GM23338 (cell line): ENCODE results near the gene RNF13. TPM values are rescaled to one million over a fixed set of nuclear protein-coding genes. Genes with fewer than 3 reads are reported as not detected.

Source experiments
- ATAC-seq: fragments of 200-7000 bp; cut with Tn5 transposase; 3 replicates; pipeline ENCODE4 v1.9.1; 2020
- DNase-seq: peaks from one replicate; pipeline ENCODE4 v3.0.0-alpha.2; 2015; ENCODE audit warnings: low spot score
- H2AFZ ChIP-seq: fragments of 200-600 bp; sonication (generic); 2 replicates; pipeline ENCODE4 v1.8.0; 2016; ENCODE audit warnings: antibody characterized with exemption, mild to moderate bottlenecking, moderate library complexity
- H3F3A ChIP-seq: fragments of 200-600 bp; sonication (generic); replicated peaks from 2 replicates; pipeline ENCODE4 v1.8.0; 2017; ENCODE audit warnings: antibody characterized with exemption, mixed run types, low read depth
- H3K27ac ChIP-seq: fragments of 200-600 bp; sonication (generic); 2 replicates; pipeline ENCODE4 v1.6.1; 2016; ENCODE audit warnings: low read depth
- H3K27me3 ChIP-seq: fragments of 200-600 bp; sonication (generic); 2 replicates; pipeline ENCODE4 v1.8.0; 2016; ENCODE audit warnings: mild to moderate bottlenecking, mixed run types, moderate library complexity; ENCODE audit not compliant: insufficient read depth
- H3K36me3 ChIP-seq: fragments of 200-600 bp; sonication (generic); 2 replicates; pipeline ENCODE4 v1.8.0; 2016; ENCODE audit warnings: mild to moderate bottlenecking; ENCODE audit not compliant: insufficient read depth
- H3K4me1 ChIP-seq: fragments of 200-600 bp; sonication (generic); 2 replicates; pipeline ENCODE4 v1.8.0; 2016; ENCODE audit warnings: mild to moderate bottlenecking, moderate library complexity; ENCODE audit not compliant: insufficient read depth
- H3K4me2 ChIP-seq: fragments of 200-600 bp; sonication (generic); 2 replicates; pipeline ENCODE4 v1.7.1; 2017; ENCODE audit warnings: mixed run types
- H3K4me3 ChIP-seq: fragments of 200-600 bp; sonication (generic); 2 replicates; pipeline ENCODE4 v1.6.1; 2016; ENCODE audit warnings: mixed run types
- H3K79me2 ChIP-seq: fragments of 200-600 bp; sonication (generic); replicated peaks from 2 replicates; pipeline ENCODE4 v1.8.0; 2017; ENCODE audit warnings: mild to moderate bottlenecking; ENCODE audit not compliant: insufficient read depth
- H3K9me2 ChIP-seq: fragments of 200-600 bp; sonication (generic); 2 replicates; pipeline ENCODE4 v1.8.0; 2017; ENCODE audit not compliant: insufficient read depth
- H4K20me1 ChIP-seq: fragments of 200-600 bp; sonication (generic); replicated peaks from 2 replicates; pipeline ENCODE4 v1.8.0; 2017; ENCODE audit warnings: mild to moderate bottlenecking; ENCODE audit not compliant: insufficient read depth
- H3K27ac Mint-ChIP-seq: 2 replicates; pipeline ENCODE4 v1.8.0; 2020; ENCODE audit warnings: inconsistent platforms, mild to moderate bottlenecking, moderate library complexity, mixed read lengths
- H3K27me3 Mint-ChIP-seq: 3 replicates; pipeline ENCODE4 v1.8.0; 2022; ENCODE audit warnings: low read depth, mild to moderate bottlenecking, moderate library complexity, mixed read lengths, inconsistent platforms; ENCODE audit not compliant: insufficient read depth, poor library complexity
- H3K36me3 Mint-ChIP-seq: 3 replicates; pipeline ENCODE4 v1.8.0; 2021; ENCODE audit warnings: low read depth, mild to moderate bottlenecking, inconsistent platforms, moderate library complexity, mixed read lengths
- H3K4me1 Mint-ChIP-seq: 3 replicates; pipeline ENCODE4 v1.8.0; 2020; ENCODE audit warnings: mild to moderate bottlenecking, inconsistent platforms, mixed read lengths
- H3K4me3 Mint-ChIP-seq: 3 replicates; pipeline ENCODE4 v1.8.0; 2021; ENCODE audit warnings: moderate library complexity, mild to moderate bottlenecking, inconsistent platforms, mixed read lengths
- H3K9me3 Mint-ChIP-seq: 3 replicates; pipeline ENCODE4 v1.8.0; 2020; ENCODE audit warnings: moderate library complexity, mild to moderate bottlenecking, inconsistent platforms, mixed read lengths
- CREB1 ChIP-seq: fragments of 250-450 bp; sonication (Bioruptor Pico); IDR thresholded peaks from 2 replicates; pipeline ENCODE4 v1.5.0; 2020; ENCODE audit warnings: low read depth, mild to moderate bottlenecking, moderate library complexity
- EZH2 ChIP-seq: fragments of 200-600 bp; sonication (generic); IDR thresholded peaks from one replicate; pipeline ENCODE4 v1.8.0; 2017; ENCODE audit warnings: antibody characterized with exemption, mild to moderate bottlenecking, low read depth; ENCODE audit not compliant: unreplicated experiment
- EZH2phosphoT487 ChIP-seq: fragments of 200-600 bp; sonication (generic); IDR thresholded peaks from one replicate; pipeline ENCODE4 v1.8.1; 2018; ENCODE audit warnings: antibody characterized with exemption; ENCODE audit not compliant: unreplicated experiment
- JUNB ChIP-seq: IDR thresholded peaks from one replicate; pipeline ENCODE4 v1.6.1; 2016; ENCODE audit warnings: antibody characterized with exemption; ENCODE audit not compliant: unreplicated experiment
- NANOG ChIP-seq: IDR thresholded peaks from 2 replicates; pipeline ENCODE4 v1.6.1; 2016; ENCODE audit warnings: antibody characterized with exemption, borderline replicate concordance
- STAT1 ChIP-seq: IDR thresholded peaks from one replicate; pipeline ENCODE4 v1.6.1; 2016; ENCODE audit warnings: antibody characterized with exemption; ENCODE audit not compliant: unreplicated experiment
- ZNF114 ChIP-seq: fragments of 250-450 bp; sonication (Bioruptor Pico); IDR thresholded peaks from 2 replicates; pipeline ENCODE4 v1.5.0; 2020; ENCODE audit warnings: mild to moderate bottlenecking, moderate library complexity
- ZNF331 ChIP-seq: fragments of 250-450 bp; sonication (Bioruptor Pico); IDR thresholded peaks from 2 replicates; pipeline ENCODE4 v1.5.0; 2020; ENCODE audit warnings: low read depth, mild to moderate bottlenecking, moderate library complexity
- polyA plus RNA-seq: library from polyadenylated mRNA; unstranded; fragments of >200 nt; fragmentation: Nextera tagmentation; extraction: Ambion mirVana; gene quantifications from 2 replicates; pipeline ENCODE4 v1.2.1, GENCODE V29; 2016
- total RNA-seq: library from RNA; depleted of rRNA; stranded (reverse); fragments of >200 nt; shearing (Covaris generic); gene quantifications from 2 replicates; pipeline ENCODE4 v1.2.3, GENCODE V29; 2014
- TF ChIP-seq, protein P1 (sequence below): IDR thresholded peaks from one replicate; pipeline ENCODE4 v1.6.1; 2018; ENCODE audit warnings: antibody characterized with exemption; ENCODE audit not compliant: unreplicated experiment
- TF ChIP-seq, protein P2 (sequence below): IDR thresholded peaks from 2 replicates; pipeline ENCODE4 v1.6.1; 2016; ENCODE audit warnings: antibody characterized with exemption
- TF ChIP-seq, protein P3 (sequence below), 2 experiments: fragments of 200-600 bp in 1 of 2; sonication (generic) in 1 of 2; conservative IDR thresholded peaks; 2 replicates each; pipeline versions ENCODE4 v1.5.1 to v1.6.1; 2016 to 2017; ENCODE audit warnings: antibody characterized with exemption in 2 of 2, low read depth in 2 of 2, mild to moderate bottlenecking in 2 of 2, moderate library complexity in 1 of 2

Gene RNF13
- total and polyA plus RNA-seq, 2 experiments from 2014 or later: 46.3 to 101 TPM

DNA sequence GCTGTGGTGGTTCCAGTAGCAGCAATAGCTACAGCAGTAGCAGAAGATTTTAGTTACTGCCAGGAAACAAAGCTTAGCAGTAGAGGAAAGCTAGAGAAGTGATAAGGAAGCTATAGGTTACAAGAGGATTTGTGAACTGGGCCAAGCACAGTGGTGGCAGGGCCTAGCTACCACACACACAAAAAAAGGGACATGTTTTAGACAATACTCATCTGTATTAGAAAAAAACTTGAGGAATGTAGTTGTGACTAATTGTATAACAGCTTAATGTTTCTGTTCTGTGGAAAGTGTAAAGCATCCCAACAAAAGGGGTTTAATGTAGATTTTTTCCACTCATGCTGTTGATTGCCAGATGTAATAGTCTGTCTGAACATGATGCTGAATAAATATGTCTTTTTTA lies 187.6 kb downstream of the RNF13 start:
- Histone ChIP-seq H3K4me3 (no peak overlapping the region), H3K27ac (no peak overlapping the region), H3K4me1 (no peaks in the 10 kb centered on the region), H3F3A (no peaks in the 10 kb centered on the region), H4K20me1 (no peaks in the 10 kb centered on the region), H3K4me2 (no peak overlapping the region), H3K27me3 (no peaks in the 10 kb centered on the region), H3K9me2 (no peaks in the 10 kb centered on the region), H2AFZ (no peak overlapping the region), H3K36me3 (no peaks in the 10 kb centered on the region), H3K79me2 (no peaks in the 10 kb centered on the region)
- peaks cover 4% of the 10 kb centered on the region for H3K27me3 Mint-ChIP-seq
- no peaks in the 10 kb centered on the region for H3K36me3 Mint-ChIP-seq
- H3K9me3 Mint-ChIP-seq: no peaks in the 10 kb centered on the region; the same call in 2 of the 3 replicates
- no peak overlapping the region for H3K27ac Mint-ChIP-seq
- no peak for DNase-seq
- H3K4me1 Mint-ChIP-seq: no peaks in the 10 kb centered on the region
- ATAC-seq: no peak
- H3K4me3 Mint-ChIP-seq: no peak overlapping the region
- TF ChIP-seq, protein P1, sequence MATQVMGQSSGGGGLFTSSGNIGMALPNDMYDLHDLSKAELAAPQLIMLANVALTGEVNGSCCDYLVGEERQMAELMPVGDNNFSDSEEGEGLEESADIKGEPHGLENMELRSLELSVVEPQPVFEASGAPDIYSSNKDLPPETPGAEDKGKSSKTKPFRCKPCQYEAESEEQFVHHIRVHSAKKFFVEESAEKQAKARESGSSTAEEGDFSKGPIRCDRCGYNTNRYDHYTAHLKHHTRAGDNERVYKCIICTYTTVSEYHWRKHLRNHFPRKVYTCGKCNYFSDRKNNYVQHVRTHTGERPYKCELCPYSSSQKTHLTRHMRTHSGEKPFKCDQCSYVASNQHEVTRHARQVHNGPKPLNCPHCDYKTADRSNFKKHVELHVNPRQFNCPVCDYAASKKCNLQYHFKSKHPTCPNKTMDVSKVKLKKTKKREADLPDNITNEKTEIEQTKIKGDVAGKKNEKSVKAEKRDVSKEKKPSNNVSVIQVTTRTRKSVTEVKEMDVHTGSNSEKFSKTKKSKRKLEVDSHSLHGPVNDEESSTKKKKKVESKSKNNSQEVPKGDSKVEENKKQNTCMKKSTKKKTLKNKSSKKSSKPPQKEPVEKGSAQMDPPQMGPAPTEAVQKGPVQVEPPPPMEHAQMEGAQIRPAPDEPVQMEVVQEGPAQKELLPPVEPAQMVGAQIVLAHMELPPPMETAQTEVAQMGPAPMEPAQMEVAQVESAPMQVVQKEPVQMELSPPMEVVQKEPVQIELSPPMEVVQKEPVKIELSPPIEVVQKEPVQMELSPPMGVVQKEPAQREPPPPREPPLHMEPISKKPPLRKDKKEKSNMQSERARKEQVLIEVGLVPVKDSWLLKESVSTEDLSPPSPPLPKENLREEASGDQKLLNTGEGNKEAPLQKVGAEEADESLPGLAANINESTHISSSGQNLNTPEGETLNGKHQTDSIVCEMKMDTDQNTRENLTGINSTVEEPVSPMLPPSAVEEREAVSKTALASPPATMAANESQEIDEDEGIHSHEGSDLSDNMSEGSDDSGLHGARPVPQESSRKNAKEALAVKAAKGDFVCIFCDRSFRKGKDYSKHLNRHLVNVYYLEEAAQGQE: no peak
- TF ChIP-seq ZNF331 (CRISPR knock-in tag) (no peak), EZH2 (no peak), EZH2phosphoT487 (no peak)
- TF ChIP-seq, protein P2, sequence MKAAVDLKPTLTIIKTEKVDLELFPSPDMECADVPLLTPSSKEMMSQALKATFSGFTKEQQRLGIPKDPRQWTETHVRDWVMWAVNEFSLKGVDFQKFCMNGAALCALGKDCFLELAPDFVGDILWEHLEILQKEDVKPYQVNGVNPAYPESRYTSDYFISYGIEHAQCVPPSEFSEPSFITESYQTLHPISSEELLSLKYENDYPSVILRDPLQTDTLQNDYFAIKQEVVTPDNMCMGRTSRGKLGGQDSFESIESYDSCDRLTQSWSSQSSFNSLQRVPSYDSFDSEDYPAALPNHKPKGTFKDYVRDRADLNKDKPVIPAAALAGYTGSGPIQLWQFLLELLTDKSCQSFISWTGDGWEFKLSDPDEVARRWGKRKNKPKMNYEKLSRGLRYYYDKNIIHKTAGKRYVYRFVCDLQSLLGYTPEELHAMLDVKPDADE: no peak

DNA sequence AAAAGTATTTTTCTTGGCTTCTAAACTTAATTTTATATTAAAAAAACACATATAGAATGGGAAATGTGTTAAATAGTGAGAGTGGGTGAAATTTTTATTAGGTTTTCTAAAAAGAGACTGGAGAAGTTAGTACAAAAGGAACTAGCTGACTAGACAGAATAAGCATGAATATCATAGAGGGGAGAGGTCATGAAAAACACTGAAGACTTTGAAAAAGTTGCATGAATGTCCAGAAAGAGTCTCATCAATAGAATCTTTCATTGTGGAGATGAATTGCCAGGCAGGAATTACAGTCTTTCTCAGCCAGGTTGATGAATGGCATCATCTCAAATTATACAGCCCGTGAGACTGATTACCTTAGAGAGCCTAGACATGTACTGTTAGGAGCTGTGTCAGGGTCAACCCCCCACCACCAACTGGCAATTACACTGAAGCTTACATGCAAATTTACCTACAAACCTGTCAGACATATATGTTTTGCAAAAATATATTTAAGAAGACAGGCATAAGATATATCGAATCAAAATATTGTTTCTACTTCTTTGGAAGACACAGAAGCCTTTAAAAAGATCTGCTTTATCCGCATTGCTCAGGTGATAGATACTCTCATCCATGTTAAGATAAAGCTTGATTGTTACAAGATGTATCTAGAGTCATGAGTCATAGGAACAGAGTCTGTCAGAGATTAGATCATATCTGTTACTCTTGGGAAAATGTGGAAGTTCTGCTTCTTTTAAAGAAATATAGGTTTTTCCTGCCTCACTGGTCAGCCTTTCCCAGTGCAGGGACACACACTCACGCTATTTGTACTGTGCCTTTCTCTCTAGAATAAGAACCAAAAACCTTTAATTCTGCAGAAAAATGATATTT lies 192.5 kb downstream of the RNF13 start:
- ATAC-seq: no peak
- Histone ChIP-seq H3K4me1 (no peaks in the 10 kb centered on the region), H3K9me2 (no peaks in the 10 kb centered on the region), H4K20me1 (no peaks in the 10 kb centered on the region; the same call in 1 of the 2 replicates), H3K4me2 (no peak overlapping the region), H3K79me2 (no peaks in the 10 kb centered on the region), H3K27me3 (no peaks in the 10 kb centered on the region), H3K27ac (no peak overlapping the region), H3K4me3 (no peak overlapping the region), H2AFZ (no peak overlapping the region), H3K36me3 (no peaks in the 10 kb centered on the region), H3F3A (no peaks in the 10 kb centered on the region)
- no peaks in the 10 kb centered on the region for H3K4me1 Mint-ChIP-seq
- no peak overlapping the region for H3K27ac Mint-ChIP-seq
- DNase-seq: no peak
- H3K9me3 Mint-ChIP-seq: no peaks in the 10 kb centered on the region
- H3K4me3 Mint-ChIP-seq: no peak overlapping the region
- no peaks in the 10 kb centered on the region for H3K36me3 Mint-ChIP-seq
- H3K27me3 Mint-ChIP-seq: no peaks in the 10 kb centered on the region
- TF ChIP-seq, protein P1: no peak
- TF ChIP-seq, protein P3, sequence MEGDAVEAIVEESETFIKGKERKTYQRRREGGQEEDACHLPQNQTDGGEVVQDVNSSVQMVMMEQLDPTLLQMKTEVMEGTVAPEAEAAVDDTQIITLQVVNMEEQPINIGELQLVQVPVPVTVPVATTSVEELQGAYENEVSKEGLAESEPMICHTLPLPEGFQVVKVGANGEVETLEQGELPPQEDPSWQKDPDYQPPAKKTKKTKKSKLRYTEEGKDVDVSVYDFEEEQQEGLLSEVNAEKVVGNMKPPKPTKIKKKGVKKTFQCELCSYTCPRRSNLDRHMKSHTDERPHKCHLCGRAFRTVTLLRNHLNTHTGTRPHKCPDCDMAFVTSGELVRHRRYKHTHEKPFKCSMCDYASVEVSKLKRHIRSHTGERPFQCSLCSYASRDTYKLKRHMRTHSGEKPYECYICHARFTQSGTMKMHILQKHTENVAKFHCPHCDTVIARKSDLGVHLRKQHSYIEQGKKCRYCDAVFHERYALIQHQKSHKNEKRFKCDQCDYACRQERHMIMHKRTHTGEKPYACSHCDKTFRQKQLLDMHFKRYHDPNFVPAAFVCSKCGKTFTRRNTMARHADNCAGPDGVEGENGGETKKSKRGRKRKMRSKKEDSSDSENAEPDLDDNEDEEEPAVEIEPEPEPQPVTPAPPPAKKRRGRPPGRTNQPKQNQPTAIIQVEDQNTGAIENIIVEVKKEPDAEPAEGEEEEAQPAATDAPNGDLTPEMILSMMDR (conservative IDR thresholded peaks at IDR 0.05; ENCODE audit: low read depth in 2 of 2): no peak
- TF ChIP-seq, protein P2: no peak
- TF ChIP-seq ZNF331 (CRISPR knock-in tag) (no peak), CREB1 (CRISPR knock-in tag) (no peak), JUNB (no peak), EZH2 (no peak), NANOG (no peak), EZH2phosphoT487 (no peak), STAT1 (no peak), ZNF114 (CRISPR knock-in tag) (no peak)
